HEK293 (cell line): ENCODE measurements around the gene AFF3.

Experiments used
- CTCF ChIA-PET: fragments of 350-600 bp; formaldehyde crosslinking; extraction: SDS; loops from one replicate; lab custom pipeline; 2021; ENCODE audit warnings: antibody characterized with exemption; lab: Yijun Ruan, JAX
- POLR2A ChIA-PET: fragments of 300-600 bp; formaldehyde crosslinking; extraction: SDS; loops from one replicate; lab custom pipeline; 2020; ENCODE audit warnings: antibody characterized with exemption, inconsistent platforms; lab: Yijun Ruan, JAX
- H3K27ac ChIP-seq: fragments of 200-500 bp; sonication (Bioruptor generic); 2 replicates; pipeline ENCODE4 v1.5.1; 2014; ENCODE audit warnings: low read depth, low read length, control low read depth, inconsistent platforms; ENCODE audit errors: extremely low read depth
- H3K36me3 ChIP-seq, 2 experiments: fragments of 200-500 bp in 1 of 2; sonication (Bioruptor generic) in 1 of 2; 1 replicate in 1 of 2; 2 replicates in 1 of 2; pipeline ENCODE4 v1.5.1; 2014 to 2017; ENCODE audit warnings: inconsistent platforms in 2 of 2, low read length in 2 of 2; ENCODE audit not compliant: control insufficient read depth in 2 of 2, insufficient read depth in 1 of 2
- H3K4me1 ChIP-seq: fragments of 200-500 bp; sonication (Bioruptor generic); 2 replicates; pipeline ENCODE4 v1.5.1; 2014; ENCODE audit warnings: mild to moderate bottlenecking, low read length, inconsistent platforms; ENCODE audit not compliant: control insufficient read depth, insufficient read depth
- H3K4me3 ChIP-seq: 2 replicates; pipeline ENCODE4 v1.5.1; 2011; ENCODE audit warnings: low read depth, mild to moderate bottlenecking, control low read depth, low read length, moderate library complexity
- H3K9me3 ChIP-seq: fragments of 200-500 bp; sonication (Bioruptor generic); 2 replicates; pipeline ENCODE4 v1.5.1; 2014; ENCODE audit warnings: low read depth, low read length, inconsistent platforms; ENCODE audit not compliant: control insufficient read depth, insufficient read depth
- CTCF ChIP-seq: fragments of 450-650 bp; formaldehyde crosslinking; IDR thresholded peaks from 2 replicates; pipeline ENCODE4 v1.5.1; 2016; ENCODE audit warnings: missing biosample characterization, missing genetic modification characterization
- KLF10 ChIP-seq: fragments of 450-650 bp; IDR thresholded peaks from 2 replicates; pipeline ENCODE4 v1.5.1; 2018; ENCODE audit warnings: missing biosample characterization, mild to moderate bottlenecking, missing genetic modification characterization
- OSR2 ChIP-seq: fragments of 450-650 bp; formaldehyde crosslinking; IDR thresholded peaks from 2 replicates; pipeline ENCODE4 v1.5.1; 2016; ENCODE audit warnings: missing biosample characterization, missing genetic modification characterization
- SCRT1 ChIP-seq: fragments of 450-650 bp; formaldehyde crosslinking; IDR thresholded peaks from 2 replicates; pipeline ENCODE4 v1.5.1; 2016; ENCODE audit warnings: missing biosample characterization, missing genetic modification characterization, borderline replicate concordance
- SCRT2 ChIP-seq: fragments of 450-650 bp; formaldehyde crosslinking; IDR thresholded peaks from 2 replicates; pipeline ENCODE4 v1.5.1; 2016; ENCODE audit warnings: missing biosample characterization, missing genetic modification characterization
- ZNF138 ChIP-seq: fragments of 450-650 bp; formaldehyde crosslinking; IDR thresholded peaks from 2 replicates; pipeline ENCODE4 v1.5.1; 2016; ENCODE audit warnings: missing biosample characterization, missing genetic modification characterization, borderline replicate concordance
- ZNF16 ChIP-seq: fragments of 450-650 bp; formaldehyde crosslinking; IDR thresholded peaks from 2 replicates; pipeline ENCODE4 v1.5.1; 2016; ENCODE audit warnings: low read depth, missing biosample characterization, missing genetic modification characterization
- ZNF2 ChIP-seq: fragments of 450-650 bp; formaldehyde crosslinking; IDR thresholded peaks from 2 replicates; pipeline ENCODE4 v1.5.1; 2016; ENCODE audit warnings: missing biosample characterization, missing genetic modification characterization
- ZNF214 ChIP-seq: fragments of 450-650 bp; formaldehyde crosslinking; IDR thresholded peaks from 2 replicates; pipeline ENCODE4 v1.5.1; 2017; ENCODE audit warnings: missing biosample characterization, mild to moderate bottlenecking, missing genetic modification characterization, borderline replicate concordance
- ZNF292 ChIP-seq: fragments of 450-650 bp; formaldehyde crosslinking; IDR thresholded peaks from 2 replicates; pipeline ENCODE4 v1.5.1; 2016; ENCODE audit warnings: low read depth, missing biosample characterization, missing genetic modification characterization, borderline replicate concordance
- ZNF37A ChIP-seq: fragments of 450-650 bp; IDR thresholded peaks from 2 replicates; pipeline ENCODE4 v1.5.1; 2018; ENCODE audit warnings: missing biosample characterization, missing genetic modification characterization
- ZNF501 ChIP-seq: fragments of 450-650 bp; formaldehyde crosslinking; IDR thresholded peaks from 2 replicates; pipeline ENCODE4 v1.5.1; 2016; ENCODE audit warnings: missing biosample characterization, missing genetic modification characterization
- ZNF514 ChIP-seq: fragments of 450-650 bp; formaldehyde crosslinking; IDR thresholded peaks from 2 replicates; pipeline ENCODE4 v1.5.1; 2016; ENCODE audit warnings: missing biosample characterization, missing genetic modification characterization
- ZNF560 ChIP-seq: fragments of 450-650 bp; formaldehyde crosslinking; IDR thresholded peaks from 2 replicates; pipeline ENCODE4 v1.5.1; 2017; ENCODE audit warnings: missing biosample characterization, missing genetic modification characterization, borderline replicate concordance
- ZNF561 ChIP-seq: fragments of 450-650 bp; IDR thresholded peaks from 2 replicates; pipeline ENCODE4 v1.5.1; 2018; ENCODE audit warnings: missing biosample characterization, missing genetic modification characterization, borderline replicate concordance
- ZNF623 ChIP-seq: fragments of 450-650 bp; formaldehyde crosslinking; IDR thresholded peaks from 2 replicates; pipeline ENCODE4 v1.5.1; 2016; ENCODE audit warnings: missing biosample characterization, missing genetic modification characterization
- ZNF654 ChIP-seq: fragments of 450-650 bp; formaldehyde crosslinking; IDR thresholded peaks from 2 replicates; pipeline ENCODE4 v1.5.1; 2016; ENCODE audit warnings: low read depth, missing biosample characterization, missing genetic modification characterization
- ZNF670 ChIP-seq: fragments of 450-650 bp; formaldehyde crosslinking; IDR thresholded peaks from 2 replicates; pipeline ENCODE4 v1.5.1; 2016; ENCODE audit warnings: missing biosample characterization, missing genetic modification characterization, low read depth
- ZNF692 ChIP-seq: fragments of 450-650 bp; formaldehyde crosslinking; IDR thresholded peaks from 2 replicates; pipeline ENCODE4 v1.5.1; 2016; ENCODE audit warnings: missing biosample characterization, missing genetic modification characterization
- TF ChIP-seq, protein P1 (sequence below): fragments of 450-650 bp; formaldehyde crosslinking; IDR thresholded peaks from 2 replicates; pipeline ENCODE4 v1.5.1; 2016; ENCODE audit warnings: missing biosample characterization, missing genetic modification characterization
- TF ChIP-seq, protein P2 (sequence below): fragments of 450-650 bp; formaldehyde crosslinking; IDR thresholded peaks from 2 replicates; pipeline ENCODE4 v1.5.1; 2016; ENCODE audit warnings: missing biosample characterization, missing genetic modification characterization, low read depth
- TF ChIP-seq, protein P3 (sequence below): fragments of 450-650 bp; formaldehyde crosslinking; IDR thresholded peaks from 2 replicates; pipeline ENCODE4 v1.5.1; 2016; ENCODE audit warnings: missing biosample characterization, missing genetic modification characterization
- TF ChIP-seq, protein P4 (sequence below): fragments of 450-650 bp; formaldehyde crosslinking; IDR thresholded peaks from 2 replicates; pipeline ENCODE4 v1.5.1; 2017; ENCODE audit warnings: missing biosample characterization, missing genetic modification characterization
- TF ChIP-seq, protein P5 (sequence below): fragments of 450-650 bp; formaldehyde crosslinking; IDR thresholded peaks from 2 replicates; pipeline ENCODE4 v1.5.1; 2016; ENCODE audit warnings: missing biosample characterization, missing genetic modification characterization

Gene AFF3

DNA sequence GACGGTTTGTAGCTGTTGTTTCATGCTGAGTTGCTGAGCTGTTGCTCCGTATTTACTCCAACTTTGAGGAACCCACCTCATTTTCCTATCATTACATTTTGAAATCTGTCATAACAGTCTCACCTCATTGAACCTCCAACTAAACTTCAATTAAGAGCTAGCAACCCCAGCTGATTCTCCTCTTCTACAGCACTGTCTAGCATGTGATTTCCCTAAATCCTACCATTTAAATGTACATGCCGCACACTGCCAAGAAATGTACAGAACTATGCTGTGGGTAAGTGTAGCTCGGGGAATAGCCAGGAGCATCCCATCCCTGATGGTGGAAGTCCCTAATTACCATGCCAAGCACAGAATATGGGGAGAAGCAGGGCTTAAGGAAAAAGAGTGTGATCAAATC lies 299.9 kb downstream of the AFF3 start:
- no peak for TF ChIP-seq ZNF670 (tag by site-specific recombination)
- no peak for TF ChIP-seq SCRT1 (tag by site-specific recombination)
- TF ChIP-seq, protein P1, sequence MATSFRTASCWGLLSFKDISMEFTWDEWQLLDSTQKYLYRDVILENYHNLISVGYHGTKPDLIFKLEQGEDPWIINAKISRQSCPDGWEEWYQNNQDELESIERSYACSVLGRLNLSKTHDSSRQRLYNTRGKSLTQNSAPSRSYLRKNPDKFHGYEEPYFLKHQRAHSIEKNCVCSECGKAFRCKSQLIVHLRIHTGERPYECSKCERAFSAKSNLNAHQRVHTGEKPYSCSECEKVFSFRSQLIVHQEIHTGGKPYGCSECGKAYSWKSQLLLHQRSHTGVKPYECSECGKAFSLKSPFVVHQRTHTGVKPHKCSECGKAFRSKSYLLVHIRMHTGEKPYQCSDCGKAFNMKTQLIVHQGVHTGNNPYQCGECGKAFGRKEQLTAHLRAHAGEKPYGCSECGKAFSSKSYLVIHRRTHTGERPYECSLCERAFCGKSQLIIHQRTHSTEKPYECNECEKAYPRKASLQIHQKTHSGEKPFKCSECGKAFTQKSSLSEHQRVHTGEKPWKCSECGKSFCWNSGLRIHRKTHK (tag by site-specific recombination) = no peak
- TF ChIP-seq ZNF654 (tag by site-specific recombination) = no peak
- TF ChIP-seq ZNF214 = no peak
- no peak for TF ChIP-seq SCRT2
- TF ChIP-seq, protein P2, sequence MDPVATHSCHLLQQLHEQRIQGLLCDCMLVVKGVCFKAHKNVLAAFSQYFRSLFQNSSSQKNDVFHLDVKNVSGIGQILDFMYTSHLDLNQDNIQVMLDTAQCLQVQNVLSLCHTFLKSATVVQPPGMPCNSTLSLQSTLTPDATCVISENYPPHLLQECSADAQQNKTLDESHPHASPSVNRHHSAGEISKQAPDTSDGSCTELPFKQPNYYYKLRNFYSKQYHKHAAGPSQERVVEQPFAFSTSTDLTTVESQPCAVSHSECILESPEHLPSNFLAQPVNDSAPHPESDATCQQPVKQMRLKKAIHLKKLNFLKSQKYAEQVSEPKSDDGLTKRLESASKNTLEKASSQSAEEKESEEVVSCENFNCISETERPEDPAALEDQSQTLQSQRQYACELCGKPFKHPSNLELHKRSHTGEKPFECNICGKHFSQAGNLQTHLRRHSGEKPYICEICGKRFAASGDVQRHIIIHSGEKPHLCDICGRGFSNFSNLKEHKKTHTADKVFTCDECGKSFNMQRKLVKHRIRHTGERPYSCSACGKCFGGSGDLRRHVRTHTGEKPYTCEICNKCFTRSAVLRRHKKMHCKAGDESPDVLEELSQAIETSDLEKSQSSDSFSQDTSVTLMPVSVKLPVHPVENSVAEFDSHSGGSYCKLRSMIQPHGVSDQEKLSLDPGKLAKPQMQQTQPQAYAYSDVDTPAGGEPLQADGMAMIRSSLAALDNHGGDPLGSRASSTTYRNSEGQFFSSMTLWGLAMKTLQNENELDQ (tag by site-specific recombination) = no peak
- TF ChIP-seq ZNF623 = no peak
- no peak for TF ChIP-seq ZNF501 (tag by site-specific recombination)
- TF ChIP-seq ZNF561 (tag by site-specific recombination) = no peak
- H3K27ac ChIP-seq = no peak overlapping the region
- CTCF ChIA-PET = interaction anchor here (0.7 kb wide), 1 partner anchor 136 kb away, joined by 3 read pairs; no protein-coding TSS in a partner anchor
- POLR2A ChIA-PET = no interaction called here
- no peaks in the 10 kb centered on the region for H3K36me3 ChIP-seq
- no peak overlapping the region for H3K4me3 ChIP-seq
- no peaks in the 10 kb centered on the region for H3K4me1 ChIP-seq
- H3K9me3 ChIP-seq = no peaks in the 10 kb centered on the region

DNA sequence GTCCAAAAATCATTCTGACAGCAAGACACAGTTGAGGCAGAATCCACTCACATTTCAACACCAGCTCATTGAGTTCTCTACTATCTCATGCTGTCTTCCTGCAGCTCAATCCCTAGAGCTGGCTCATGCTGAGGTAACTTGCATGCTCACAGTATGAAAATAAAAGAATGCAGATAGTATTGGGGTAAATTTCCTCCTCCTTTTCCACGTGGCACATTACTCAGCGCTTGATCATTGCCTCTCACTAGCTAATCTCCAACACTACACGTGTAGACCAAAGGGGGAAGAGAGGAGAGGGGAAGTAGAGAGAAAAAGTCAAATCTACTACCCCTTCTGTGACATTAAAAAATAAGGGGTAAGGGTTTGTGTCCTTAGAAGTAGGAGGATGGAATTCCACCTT lies 300.6 kb downstream of the AFF3 start:
- Histone ChIP-seq H3K36me3 (no peaks in the 10 kb centered on the region), H3K4me1 (no peaks in the 10 kb centered on the region), H3K4me3 (no peak overlapping the region), H3K9me3 (no peaks in the 10 kb centered on the region), H3K27ac (no peak overlapping the region)
- ChIA-PET CTCF (interaction anchor here (0.7 kb wide), 1 partner anchor 11 kb away, joined by 3 read pairs; no protein-coding TSS in a partner anchor), POLR2A (no interaction called here)
- no peak for TF ChIP-seq OSR2 (tag by site-specific recombination)
- no peak for TF ChIP-seq KLF10 (tag by site-specific recombination)
- TF ChIP-seq ZNF292 = no peak
- no peak for TF ChIP-seq ZNF560 (tag by site-specific recombination)
- TF ChIP-seq ZNF37A = no peak
- TF ChIP-seq, protein P3, sequence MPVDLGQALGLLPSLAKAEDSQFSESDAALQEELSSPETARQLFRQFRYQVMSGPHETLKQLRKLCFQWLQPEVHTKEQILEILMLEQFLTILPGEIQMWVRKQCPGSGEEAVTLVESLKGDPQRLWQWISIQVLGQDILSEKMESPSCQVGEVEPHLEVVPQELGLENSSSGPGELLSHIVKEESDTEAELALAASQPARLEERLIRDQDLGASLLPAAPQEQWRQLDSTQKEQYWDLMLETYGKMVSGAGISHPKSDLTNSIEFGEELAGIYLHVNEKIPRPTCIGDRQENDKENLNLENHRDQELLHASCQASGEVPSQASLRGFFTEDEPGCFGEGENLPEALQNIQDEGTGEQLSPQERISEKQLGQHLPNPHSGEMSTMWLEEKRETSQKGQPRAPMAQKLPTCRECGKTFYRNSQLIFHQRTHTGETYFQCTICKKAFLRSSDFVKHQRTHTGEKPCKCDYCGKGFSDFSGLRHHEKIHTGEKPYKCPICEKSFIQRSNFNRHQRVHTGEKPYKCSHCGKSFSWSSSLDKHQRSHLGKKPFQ (tag by site-specific recombination) = no peak
- TF ChIP-seq ZNF138 (tag by site-specific recombination) = no peak
- TF ChIP-seq, protein P4, sequence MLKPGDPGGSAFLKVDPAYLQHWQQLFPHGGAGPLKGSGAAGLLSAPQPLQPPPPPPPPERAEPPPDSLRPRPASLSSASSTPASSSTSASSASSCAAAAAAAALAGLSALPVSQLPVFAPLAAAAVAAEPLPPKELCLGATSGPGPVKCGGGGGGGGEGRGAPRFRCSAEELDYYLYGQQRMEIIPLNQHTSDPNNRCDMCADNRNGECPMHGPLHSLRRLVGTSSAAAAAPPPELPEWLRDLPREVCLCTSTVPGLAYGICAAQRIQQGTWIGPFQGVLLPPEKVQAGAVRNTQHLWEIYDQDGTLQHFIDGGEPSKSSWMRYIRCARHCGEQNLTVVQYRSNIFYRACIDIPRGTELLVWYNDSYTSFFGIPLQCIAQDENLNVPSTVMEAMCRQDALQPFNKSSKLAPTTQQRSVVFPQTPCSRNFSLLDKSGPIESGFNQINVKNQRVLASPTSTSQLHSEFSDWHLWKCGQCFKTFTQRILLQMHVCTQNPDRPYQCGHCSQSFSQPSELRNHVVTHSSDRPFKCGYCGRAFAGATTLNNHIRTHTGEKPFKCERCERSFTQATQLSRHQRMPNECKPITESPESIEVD (tag by site-specific recombination) = no peak
- no peak for TF ChIP-seq ZNF2 (tag by site-specific recombination)
- TF ChIP-seq CTCF (tag by site-specific recombination) = no peak
- TF ChIP-seq ZNF692 (tag by site-specific recombination) = no peak
- TF ChIP-seq ZNF16 (tag by site-specific recombination) = no peak
- TF ChIP-seq, protein P5, sequence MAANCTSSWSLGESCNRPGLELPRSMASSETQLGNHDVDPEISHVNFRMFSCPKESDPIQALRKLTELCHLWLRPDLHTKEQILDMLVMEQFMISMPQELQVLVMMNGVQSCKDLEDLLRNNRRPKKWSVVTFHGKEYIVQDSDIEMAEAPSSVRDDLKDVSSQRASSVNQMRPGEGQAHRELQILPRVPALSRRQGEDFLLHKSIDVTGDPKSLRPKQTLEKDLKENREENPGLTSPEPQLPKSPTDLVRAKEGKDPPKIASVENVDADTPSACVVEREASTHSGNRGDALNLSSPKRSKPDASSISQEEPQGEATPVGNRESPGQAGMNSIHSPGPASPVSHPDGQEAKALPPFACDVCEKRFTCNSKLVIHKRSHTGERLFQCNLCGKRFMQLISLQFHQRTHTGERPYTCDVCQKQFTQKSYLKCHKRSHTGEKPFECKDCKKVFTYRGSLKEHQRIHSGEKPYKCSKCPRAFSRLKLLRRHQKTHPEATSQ (tag by site-specific recombination) = no peak
- no peak for TF ChIP-seq ZNF514 (tag by site-specific recombination)
